Fibroblast of upper back skin (primary cell): ENCODE results near the gene SLU7.
A peak's percentile ranks its signal among the peaks of the same experiment; 100 is the strongest.
"Not testable (repeated sequence)": the region's sequence is repeated elsewhere in the genome, so short reads cannot be mapped to it uniquely, and the experiment has no call there.

Source experiments
- DNase-seq: peaks from one replicate; pipeline ENCODE4 v3.0.0-alpha.2; 2013

Gene SLU7

DNA sequence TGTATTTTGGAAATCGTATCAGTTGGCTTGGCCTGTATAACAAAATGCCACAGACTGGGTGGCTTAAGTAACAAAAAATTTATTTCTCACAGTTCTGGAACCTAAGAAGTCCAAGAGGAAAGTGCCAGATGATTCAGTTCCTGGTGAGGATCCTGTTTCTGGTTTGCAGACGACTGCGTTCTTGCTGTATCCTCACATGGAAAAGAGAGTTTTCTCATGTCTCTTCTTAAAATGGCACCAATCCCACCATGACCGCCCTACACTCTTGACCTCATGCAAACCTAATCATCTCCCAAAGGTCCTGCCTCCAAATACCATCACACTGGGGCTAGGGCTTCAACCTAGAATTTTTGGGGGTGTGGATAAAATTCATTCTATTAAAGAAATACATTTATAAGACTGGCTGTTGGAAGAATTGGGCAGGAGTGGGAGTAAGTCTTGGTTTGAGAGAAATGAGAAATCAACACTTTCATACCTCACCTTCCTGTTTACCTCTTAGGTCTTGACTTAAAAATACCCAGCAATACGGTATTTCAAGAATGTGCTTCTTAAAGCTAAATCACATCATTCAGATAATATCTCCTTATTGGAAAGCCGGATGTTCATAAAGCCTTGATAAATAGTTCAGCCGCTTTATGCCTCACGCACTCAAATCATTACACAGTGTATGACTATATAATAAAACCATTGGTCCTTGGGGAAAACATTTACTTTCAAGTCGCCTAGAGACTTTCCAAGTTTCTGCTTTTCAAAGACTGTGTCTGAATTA lies 31.5 kb upstream of the SLU7 start:
- DNase-seq, result no peak

DNA sequence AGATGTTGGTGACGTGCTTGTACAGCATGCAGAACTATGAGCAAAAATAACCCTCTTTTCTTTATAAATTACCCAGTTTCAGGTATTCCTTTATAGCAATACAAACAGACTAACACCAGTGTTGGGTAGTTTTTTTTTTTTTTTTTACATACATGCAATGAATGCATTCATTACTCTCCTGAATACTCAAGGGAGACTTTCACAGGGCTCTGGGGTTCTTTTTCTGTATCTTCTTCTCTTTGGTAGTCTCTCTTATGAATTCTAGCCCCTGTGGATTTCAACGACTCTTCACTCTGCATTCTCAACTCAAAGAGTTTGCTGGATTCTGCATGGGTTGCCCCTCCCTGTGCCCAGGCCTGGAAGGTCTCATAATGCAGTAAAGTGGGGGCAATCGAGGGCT lies 30.6 kb upstream of the SLU7 start:
- DNase-seq, result no peak

DNA sequence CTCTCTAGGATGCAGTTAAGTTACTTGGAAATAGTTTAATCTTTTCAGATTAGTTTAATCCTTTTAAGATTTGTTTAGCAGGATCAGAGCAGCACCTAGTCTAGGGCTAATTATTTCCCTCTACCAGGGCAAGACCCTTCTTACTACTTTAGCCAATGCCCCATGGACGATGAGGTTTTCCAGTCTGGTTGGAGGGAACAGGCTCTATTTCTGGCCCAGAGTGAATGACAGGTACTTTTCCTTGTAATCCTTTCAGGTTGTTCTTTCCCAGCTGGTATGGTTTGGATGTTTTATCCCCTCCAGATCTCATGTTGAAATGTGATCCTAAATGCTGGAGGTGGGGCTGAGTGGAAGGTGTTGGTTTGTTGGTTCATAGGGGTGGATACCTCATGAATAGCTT lies 30.0 kb upstream of the SLU7 start:
- no peak for DNase-seq

DNA sequence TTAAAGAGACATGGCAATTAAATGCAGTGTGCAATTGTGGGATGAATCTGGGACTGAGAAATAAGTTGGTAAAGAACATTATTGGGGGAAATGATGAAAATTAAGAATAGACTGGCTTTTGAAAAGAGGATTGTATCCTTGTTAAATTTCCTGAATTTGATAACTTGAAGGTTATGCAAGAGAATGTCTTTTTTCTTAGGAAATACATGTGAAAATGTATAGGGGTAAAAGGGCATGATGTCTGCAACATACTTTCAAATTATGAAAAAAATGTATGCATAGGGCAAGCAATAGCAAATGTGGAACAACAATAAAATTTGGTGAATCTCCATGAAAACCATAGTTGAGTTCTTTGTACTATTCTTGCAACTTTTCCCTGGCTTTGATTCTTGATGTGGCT lies 26.9 kb upstream of the SLU7 start:
- no peak for DNase-seq

DNA sequence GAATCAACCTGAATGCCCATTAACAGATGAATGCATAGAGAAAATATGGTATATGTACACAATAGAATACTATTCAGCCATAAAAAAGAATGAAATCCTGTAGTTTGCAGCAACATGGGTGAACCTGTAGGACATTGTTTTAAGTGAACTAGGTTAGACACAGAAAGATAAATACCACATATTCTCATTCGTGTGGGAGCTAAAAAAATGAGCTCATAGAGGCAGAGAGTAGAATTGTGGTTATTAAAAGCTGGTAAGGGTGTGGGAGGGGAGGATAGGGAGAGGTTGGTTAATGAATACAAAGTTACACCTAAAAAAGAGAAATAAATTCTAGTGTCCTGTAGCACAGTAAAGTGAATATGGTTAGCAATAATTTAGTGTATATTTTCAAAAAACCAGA lies 26.3 kb upstream of the SLU7 start:
- no peak for DNase-seq

DNA sequence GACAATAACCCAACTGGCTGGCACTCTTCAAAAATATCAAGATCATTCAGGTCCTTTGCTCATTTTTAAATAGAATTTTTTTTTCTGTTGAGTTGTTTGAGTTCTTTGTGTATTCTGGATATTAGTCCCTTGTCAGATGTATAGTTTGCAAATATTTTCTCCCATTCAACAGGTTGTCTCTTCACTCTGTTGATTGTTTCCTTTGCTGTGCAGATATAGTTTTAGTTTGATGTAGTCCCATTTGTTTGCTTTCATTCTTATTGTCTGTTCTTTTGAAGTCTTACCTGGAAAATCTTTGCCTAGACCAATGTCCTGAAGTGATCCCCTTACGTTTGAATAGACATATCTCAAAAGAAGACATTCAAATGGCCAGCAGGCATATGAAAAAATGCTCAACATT lies 25.5 kb upstream of the SLU7 start:
- DNase-seq, result no peak

DNA sequence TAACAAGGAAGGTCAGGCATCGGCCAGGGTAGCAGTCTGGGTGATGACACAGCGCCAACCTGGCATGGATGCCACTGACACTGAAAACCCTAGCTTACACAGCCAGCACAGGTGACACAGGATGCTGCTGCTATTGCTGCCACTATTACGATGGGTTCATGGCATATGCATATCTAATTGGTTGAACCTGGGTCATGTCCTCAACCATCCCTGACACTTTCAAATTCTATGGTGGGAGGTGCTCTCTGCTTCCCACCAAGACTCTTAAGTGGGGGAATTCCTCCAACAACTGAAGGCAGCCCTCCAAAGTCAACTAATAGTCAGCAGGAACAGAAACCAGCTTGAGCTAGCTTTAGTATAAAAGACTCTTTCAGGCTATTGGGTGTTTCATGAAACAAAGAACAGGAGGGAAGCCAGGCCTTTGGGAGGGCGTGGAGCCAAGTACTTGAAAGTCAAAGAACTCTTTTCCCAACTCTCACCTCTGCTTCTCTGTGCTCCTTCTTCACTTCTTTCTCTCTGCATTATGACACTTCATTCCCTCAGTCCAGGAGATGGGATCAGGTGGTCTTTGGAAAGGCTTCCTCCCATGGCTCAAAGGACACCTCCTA lies 24.0 kb upstream of the SLU7 start:
- no peak for DNase-seq

DNA sequence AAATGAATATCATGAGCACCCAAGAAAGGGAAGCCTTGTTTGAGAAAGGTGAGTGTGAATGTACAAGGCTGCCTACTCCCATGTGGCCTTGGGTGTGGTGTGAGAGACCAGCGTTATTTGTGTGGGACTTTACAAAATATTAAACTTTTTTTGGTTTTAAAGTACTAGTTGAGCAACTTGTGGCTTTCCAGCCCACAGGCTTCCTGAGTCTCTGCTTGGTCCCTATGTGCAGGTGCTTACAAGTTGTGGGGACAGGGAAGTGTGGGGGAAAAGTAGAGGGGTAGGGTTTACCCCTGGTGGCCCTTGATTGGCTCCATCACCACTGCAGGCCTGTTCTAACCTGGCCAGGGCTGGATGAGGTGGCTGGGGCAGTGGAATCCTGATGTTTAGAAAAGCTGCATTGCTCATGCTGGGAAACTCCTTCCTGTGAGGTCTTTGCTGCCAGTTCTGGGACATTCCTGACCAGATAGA lies 22.5 kb upstream of the SLU7 start:
- peak; percentile 12 for DNase-seq

DNA sequence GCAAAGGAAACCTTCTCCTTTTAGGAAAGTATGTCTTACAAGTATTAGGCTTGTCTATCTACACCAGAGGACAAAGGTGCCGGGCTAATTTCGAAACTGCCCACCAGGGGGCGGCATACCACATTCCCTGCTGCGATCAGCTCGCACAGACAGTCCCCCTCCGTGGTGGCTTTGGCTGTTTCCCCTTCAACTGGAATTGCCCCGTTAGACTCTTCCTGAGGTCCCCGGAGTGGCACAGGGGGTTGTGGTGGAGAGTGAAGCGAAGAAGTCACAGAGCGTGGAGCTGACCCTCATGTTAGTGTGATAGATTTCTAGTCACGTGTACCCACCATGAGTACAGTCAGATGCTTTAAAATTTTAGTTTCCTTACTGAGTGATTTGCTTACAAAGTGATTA lies 20.3 kb upstream of the SLU7 start:
- DNase-seq, result peak; percentile 65

DNA sequence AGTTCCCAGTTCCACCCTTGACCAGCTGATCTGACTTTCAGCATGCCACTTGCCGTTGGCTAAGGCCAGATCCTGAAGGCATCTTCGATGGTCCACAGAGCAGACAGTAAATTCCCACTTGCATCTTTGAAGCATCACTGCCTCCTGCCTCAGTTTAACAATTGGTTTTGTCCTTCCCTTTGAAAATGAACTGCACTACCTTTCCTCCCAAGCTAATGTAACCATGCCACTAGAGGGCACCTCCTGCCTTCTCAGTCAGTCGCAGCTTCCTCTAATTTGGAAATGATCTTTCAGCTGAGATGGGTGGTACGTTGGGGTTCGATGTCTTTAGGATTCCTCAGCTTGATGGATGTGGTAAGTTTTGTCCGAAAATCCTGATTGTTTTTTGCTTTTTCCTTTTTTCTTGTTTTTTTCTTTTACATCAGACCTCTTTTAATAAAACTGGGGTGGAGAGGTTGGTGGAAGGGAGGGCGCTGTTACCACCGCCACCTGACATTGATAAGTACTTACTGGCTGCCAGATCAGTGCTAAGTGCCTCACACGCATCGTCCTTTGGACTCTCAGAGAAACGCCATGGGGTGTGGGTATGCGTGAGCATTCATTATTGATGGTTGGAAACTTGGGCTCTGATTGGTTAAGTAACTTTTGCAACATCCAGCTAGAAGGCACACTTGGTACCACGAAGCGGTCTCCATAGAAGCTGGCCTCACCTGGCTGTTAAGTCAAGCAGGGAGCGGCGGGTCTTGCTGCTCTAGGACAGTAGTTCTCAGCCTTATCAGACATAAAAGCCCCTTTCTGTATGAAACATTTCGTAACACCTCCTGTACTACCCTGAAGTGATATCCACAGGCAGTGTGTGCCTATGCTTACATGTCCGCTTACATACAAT lies 19.7 kb upstream of the SLU7 start:
- peak; percentile 53 for DNase-seq

DNA sequence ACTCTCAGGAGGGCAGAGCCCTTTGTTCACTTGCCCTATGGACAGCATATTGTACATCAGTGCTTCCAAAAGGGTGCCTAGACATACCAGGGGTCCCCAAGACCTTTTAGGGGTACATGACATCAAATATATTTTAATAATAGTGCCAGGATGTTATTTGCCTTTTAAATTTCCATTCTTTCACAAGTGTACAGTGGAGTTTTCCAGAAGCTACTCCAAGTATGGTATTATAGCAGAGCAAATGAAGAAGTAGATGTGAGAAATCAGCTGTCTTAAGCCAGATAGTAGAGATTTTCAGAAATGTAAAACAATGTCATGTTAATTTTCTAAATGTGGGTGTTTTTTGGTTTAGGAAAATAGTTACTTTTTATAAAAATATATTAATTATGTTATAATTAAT lies 18.4 kb upstream of the SLU7 start:
- no peak for DNase-seq

DNA sequence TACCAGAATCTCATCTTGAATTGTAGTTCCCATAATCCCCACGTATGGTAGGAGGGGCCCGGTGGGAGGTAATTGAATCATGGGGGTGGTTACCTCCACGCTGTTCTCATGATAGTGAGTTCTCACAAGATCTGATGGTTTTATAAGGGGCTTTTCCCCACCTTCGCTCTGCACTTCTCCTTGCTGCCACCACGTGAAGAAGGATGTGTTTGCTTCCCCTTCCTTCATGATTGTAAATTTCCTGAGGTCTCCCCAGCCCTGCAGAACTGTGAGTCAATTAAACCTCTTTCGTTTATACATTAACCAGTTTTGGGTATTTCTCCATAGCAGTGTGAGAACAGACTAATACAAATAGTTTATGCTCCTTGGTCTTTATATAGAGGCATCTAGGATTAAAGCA lies 17.8 kb upstream of the SLU7 start:
- DNase-seq, result not testable (repeated sequence)

DNA sequence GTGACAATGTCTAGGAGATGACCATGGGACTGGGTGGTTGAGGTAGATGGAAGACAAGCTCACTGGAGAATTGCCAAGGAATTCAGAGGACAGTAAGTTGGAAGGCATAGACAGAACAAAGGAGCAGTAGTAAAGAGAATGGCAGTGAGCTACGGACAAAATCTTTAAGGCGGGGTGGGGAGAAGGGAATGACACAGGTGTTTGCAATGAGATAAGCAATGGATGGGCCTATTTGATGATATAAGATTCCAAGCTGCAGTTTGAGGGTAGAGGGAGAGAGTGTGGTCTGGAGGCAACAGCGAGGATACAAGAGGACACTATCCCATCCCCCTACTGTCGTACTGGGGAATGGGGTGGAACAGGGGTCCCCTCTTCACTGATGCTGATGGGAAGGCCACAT lies 17.1 kb upstream of the SLU7 start:
- no peak for DNase-seq

DNA sequence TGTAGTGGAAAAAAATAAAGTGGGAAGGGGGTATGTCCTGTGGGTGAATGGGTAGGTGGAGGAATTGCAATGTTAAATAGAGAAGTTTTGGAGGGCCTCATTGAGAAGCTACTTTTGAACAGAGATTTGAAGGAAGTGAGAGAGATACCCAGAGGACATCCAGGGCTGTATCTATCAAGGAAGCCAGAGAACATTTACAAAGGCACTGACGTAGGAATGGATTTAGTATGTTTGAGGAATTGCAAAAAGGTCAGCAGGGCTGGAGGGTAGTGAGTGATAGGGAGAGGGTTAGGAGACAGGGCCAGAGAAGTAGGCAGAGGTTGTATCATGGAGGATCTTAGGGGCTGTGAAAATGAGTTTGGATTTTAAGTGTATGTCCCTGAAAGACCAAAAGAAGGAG lies 16.7 kb upstream of the SLU7 start:
- DNase-seq, result no peak

DNA sequence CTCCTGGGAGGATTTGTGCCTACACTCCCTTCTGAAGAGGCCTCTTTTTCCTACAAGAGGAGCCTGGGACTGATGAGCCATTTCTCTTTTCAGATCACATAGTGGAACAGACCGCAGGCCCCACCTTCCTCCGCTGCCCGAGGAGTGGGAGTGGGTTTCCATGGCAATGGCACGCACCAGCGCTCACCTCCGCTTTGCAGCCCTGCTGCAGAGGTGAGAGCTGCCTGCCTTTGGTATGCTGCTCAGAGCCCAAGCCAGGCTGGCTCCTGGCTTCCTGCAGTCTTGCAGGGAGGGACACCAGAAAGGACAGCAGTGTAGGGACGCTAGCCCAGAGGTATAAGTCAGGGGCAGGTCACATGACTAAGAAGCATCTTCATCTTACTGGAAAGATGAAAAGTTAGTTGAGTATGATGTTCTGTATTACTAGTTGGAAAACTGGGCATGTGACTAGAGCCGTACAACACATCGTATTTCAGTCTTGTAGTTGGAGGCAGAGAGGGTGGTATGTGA lies 15.2 kb upstream of the SLU7 start:
- DNase-seq, result peak; percentile 12

DNA sequence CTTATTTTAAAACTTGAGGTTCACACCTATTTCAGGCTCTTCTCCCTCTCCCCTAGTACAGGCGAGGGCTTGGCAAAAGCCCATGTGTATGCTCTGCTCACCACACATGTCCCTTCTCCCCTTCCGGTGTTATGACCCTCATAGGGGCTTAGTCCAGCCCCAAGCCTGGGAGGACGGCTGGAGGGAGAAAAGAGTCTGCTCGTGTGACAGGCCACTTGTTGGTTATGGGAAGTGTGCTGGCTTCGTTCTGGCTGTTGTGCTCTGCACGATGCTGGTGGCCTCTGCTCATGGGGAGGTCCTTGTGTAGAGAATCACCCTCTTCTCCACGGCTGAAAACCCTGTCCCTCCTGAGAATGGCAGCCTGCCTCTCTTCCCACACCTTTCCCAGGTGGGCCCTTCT lies 13.9 kb upstream of the SLU7 start:
- DNase-seq, result no peak

DNA sequence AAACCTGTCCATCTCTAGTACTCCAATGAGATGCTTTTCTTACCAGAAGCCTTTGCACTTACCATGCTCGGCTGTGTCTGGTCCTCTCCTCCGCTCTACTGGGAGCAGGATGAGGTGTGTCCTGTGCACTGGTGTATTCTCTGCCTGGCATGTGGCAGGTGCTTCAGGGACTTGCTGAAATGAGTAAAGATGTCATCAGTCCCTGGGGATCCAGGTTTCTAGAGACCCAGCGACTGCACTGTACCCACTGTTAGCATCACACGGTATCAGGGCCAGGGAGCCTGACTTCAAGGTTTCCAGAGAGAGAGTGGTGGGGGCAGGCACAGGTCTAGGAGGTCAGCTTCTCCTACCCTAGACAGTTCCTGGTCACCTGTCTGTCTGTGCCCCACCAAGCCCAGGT lies 13.3 kb upstream of the SLU7 start:
- no peak for DNase-seq

DNA sequence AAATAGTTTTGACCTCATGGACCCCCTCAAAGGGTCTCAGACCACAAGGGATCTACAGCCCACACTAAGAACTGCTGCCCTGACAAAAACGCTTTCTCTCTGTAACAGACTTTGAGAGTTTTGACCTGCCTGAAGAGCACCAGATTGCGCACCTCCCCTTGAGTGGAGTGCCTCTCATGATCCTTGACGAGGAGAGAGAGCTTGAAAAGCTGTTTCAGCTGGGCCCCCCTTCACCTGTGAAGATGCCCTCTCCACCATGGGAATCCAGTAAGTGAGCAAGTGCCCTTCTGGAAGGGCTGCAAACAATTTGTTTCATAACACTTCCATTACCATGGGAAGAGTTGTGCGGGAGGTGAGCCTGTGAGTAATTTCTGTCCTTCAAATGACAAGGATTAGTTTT lies 8.7 kb upstream of the SLU7 start:
- no peak for DNase-seq

DNA sequence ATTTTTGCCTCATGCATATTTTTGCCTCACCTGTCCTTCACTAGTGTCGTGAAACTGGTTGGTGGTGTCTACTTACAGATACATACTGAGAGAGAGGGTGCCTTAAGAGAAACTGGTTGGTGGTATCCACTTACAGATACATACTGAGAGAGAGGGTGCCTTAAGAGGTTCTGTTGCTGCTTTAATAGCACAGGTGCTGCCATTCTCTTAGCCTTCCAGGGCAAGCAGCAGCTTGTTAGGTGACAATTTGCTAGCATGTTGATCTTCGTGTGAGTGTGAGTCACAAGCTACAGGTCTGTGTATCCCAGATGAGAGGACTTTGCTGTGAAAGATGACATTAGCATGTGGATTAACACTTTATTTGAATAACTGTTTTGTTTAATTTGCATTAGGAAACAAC lies 4.2 kb upstream of the SLU7 start:
- no peak for DNase-seq

DNA sequence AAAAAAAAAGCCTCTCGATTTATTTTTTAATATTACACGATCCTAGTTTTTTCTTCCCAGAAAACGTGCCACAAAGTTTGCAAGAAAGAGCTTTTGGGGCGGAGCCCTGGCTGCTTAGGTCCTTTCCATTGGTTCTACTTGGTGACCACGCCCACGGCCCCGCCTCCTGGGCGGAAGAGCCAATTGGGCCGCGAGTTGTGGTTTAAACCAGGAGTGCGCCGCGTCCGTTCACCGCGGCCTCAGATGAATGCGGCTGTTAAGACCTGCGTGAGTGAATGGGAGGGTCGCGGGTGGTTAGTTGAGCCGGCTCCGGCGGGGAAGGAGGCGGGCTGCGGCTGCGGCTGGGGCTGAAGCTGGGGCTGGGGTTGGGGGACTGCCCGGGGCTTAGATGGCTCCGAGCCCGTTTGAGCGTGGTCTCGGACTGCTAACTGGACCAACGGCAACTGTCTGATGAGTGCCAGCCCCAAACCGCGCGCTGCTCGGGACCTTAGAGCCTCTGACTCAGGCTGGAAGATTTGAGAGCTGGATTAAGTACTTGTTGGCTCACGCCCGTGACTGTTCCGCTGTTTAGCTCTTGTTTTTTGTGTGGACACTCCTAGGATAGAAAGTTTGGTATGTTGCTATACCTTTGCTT lies 2.9 kb upstream of the SLU7 start, which contains the start of gene PTTG1:
PTTG1 (plus strand) TSS at position 231 of the 634 bp plus-strand sequence. CDS start 458 bp downstream, outside the sequence.
- peak; percentile 95 for DNase-seq

DNA sequence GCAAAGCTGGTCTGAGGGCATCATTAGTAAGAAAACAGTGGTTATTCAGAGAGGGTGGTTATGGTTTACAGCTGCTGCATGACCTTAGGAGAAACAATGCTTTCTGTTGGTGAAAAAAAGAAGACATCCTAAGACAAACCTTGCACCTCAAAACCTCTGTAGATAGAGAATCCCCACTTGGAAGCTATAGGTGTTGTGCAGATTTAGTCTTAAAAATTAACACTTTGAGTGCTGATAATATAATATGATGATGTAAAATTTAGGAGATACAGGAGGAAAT lies 1.4 kb upstream of the SLU7 start:
- no peak for DNase-seq

DNA sequence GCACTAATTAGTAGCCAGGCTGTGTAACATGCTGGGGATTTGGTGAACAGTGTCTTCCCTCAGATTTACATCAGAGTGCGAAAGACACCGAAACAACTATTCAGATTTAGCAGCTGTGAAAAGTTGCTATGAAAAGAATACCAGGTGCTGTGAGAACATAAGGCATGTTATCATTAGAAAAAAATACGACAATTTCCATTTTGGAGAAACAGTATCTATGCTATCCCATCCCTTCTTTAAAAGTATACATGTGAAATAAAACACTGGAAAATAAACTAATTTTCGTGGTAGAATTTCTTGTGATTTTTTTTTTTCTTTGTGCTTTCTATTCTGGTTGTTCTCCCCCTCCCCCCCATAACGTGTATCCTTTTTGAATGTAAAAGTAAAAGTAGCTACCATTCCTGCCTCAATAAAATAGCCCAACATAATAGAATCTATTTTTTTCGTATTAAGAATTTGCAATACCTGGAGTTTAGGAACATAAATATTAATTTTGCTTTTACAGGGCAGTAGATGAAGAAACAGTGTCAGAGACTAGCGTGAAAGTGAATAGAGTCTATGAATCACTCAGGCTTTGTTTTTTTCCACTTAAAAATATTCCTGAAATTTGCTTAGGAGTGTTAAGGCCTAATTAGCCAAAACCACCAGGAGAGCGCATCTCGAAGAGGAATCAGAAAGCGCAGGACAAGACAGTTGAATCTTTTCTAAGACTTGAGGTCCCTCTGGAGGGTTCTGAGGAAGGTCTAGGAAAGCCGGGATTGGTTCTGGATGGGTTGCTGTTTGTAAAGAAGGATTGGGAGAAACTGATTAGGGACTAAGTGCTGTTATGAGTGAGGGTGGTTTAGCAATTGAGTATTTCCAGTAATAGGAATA lies 813 bp upstream of the SLU7 start:
- DNase-seq, result no peak
